Thymus (tissue), 11 donors: ENCODE results near the gene CYB5B. TPM values are rescaled to one million over a fixed set of nuclear protein-coding genes. Genes with fewer than 3 reads are reported as not detected.

Experiments used
- DNase-seq, 9 donors: peaks; one replicate each; pipeline ENCODE4 v3.0.0-alpha.2; 2013; ENCODE audit warnings: low spot score in 9 of 9, low read depth in 6 of 9, missing footprints in 1 of 9
- H3K27ac ChIP-seq, 2 donors: one replicate each; pipeline ENCODE4 v1.5.1; 2013; ENCODE audit warnings: control low read depth in 1 of 2, low read depth in 1 of 2, low read length in 1 of 2, mild to moderate bottlenecking in 1 of 2, moderate library complexity in 1 of 2
- H3K27me3 ChIP-seq, 2 donors: one replicate each; pipeline ENCODE4 v1.5.1; 2013; ENCODE audit warnings: low read length in 1 of 2; ENCODE audit not compliant: control insufficient read depth in 2 of 2, insufficient read depth in 1 of 2
- H3K36me3 ChIP-seq, 2 donors: one replicate each; pipeline ENCODE4 v1.5.1; 2013; ENCODE audit warnings: low read length in 1 of 2, mild to moderate bottlenecking in 1 of 2, moderate library complexity in 1 of 2; ENCODE audit not compliant: control insufficient read depth in 2 of 2, insufficient read depth in 2 of 2
- H3K4me1 ChIP-seq, 2 donors: one replicate each; pipeline ENCODE4 v1.5.1; 2013; ENCODE audit warnings: low read length in 2 of 2; ENCODE audit not compliant: control insufficient read depth in 2 of 2, insufficient read depth in 2 of 2
- H3K4me3 ChIP-seq, 2 donors: one replicate each; pipeline ENCODE4 v1.5.1; 2013; ENCODE audit warnings: low read length in 2 of 2, control low read depth in 1 of 2, mild to moderate bottlenecking in 1 of 2
- H3K9me3 ChIP-seq, 2 donors: one replicate each; pipeline ENCODE4 v1.5.1; 2013; ENCODE audit warnings: low read length in 1 of 2, mild to moderate bottlenecking in 1 of 2; ENCODE audit not compliant: control insufficient read depth in 2 of 2, insufficient read depth in 1 of 2
- WGBS: extraction: QIAGEN DNeasy Blood & Tissue Kit; methylation state at CpG from one replicate; pipeline ENCODE4 v1.1.7; 2013; 5-methylcytosine and 5-hydroxymethylcytosine counted together
- polyA plus RNA-seq: library from polyadenylated mRNA; stranded (reverse); fragments of 200-250 nt; gene quantifications from one replicate; pipeline ENCODE4 v1.2.3, GENCODE V29; 2013
- total RNA-seq: library from RNA; stranded (reverse); fragments of 120-200 nt; gene quantifications from one replicate; pipeline ENCODE4 v1.2.4, GENCODE V29; 2013
- donor health status: healthy.

CYB5B gene
- total and polyA plus RNA-seq, 2 donors, result 64.8 to 76.4 TPM

DNA sequence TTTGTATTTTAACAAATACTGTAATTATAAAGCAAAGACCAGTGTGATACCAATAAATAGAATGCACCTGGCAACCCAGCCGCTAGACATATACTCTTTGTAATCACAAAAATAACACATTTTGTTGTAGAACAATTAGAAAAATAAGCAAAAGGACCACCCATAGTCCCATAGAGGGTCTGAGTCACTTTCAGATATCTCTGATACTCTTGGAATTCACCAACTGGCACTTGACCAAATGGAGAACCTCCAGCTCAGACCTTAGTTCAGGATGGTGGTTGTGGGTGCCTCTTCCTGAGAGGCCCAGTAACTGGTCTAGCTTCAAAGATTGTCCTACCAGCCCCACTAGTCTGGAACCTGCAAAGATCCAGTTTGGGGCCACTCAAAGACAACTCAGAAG lies 37.8 kb upstream of the CYB5B start:
- no peaks in the 10 kb centered on the region for H3K9me3 ChIP-seq
- peaks cover 4 to 14% of the 10 kb centered on the region in 2 donors for H3K4me1 ChIP-seq
- H3K27ac ChIP-seq, result no peak overlapping the region
- no peaks in the 10 kb centered on the region for H3K27me3 ChIP-seq
- H3K36me3 ChIP-seq, result peaks cover 10 to 27% of the 10 kb centered on the region in 2 donors
- no peak for DNase-seq
- no peak overlapping the region for H3K4me3 ChIP-seq
- WGBS, result 96% methylated on average over 1 of the region's 1 CpG

GRCh38 chr16:69393898-69394849 lies 30.2 kb upstream of the CYB5B start:
- H3K4me3 ChIP-seq, result no peak overlapping the region
- 96% methylated on average over 10 of the region's 10 CpGs for WGBS
- peaks cover 0 to 10% of the 10 kb centered on the region in 2 donors for H3K4me1 ChIP-seq

DNA sequence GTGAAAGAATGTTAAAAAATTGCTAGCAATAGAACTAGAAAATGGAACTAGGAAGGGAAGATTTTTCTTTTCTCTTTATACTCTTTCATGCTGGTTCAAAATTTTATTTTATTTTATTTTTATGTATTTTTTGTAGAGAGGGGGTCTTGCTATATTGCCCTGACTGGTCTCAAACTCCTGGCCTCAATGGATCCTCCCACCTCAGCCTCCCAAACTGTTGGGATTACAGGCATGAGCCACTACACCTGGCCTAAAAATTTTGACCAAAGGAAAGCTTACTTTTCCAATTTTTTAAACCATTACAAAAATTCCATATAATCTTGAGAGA lies 28.6 kb upstream of the CYB5B start:
- H3K27me3 ChIP-seq, result no peaks in the 10 kb centered on the region
- H3K27ac ChIP-seq, result no peak overlapping the region
- no peaks in the 10 kb centered on the region for H3K36me3 ChIP-seq
- H3K4me3 ChIP-seq, result no peak overlapping the region
- no peaks in the 10 kb centered on the region for H3K9me3 ChIP-seq
- peaks cover 0 to 10% of the 10 kb centered on the region in 2 donors for H3K4me1 ChIP-seq
- DNase-seq, result no peak

More at GRCh38 chr16:69393898-69394849, 30.2 kb upstream of the CYB5B start:
- Histone ChIP-seq H3K36me3 (no peaks in the 10 kb centered on the region), H3K27me3 (no peaks in the 10 kb centered on the region), H3K27ac (no peak overlapping the region), H3K9me3 (no peaks in the 10 kb centered on the region)
- no peak for DNase-seq

- WGBS, result 56% methylated on average over 13 of the region's 13 CpGs
- DNase-seq, result peak; percentile 30 to 86 (median 71)
Measured at GRCh38 chr16:69396187-69397061, 28.0 kb upstream of the CYB5B start.

GRCh38 chr16:69397821-69398521 lies 26.4 kb upstream of the CYB5B start:
- peaks cover 0 to 10% of the 10 kb centered on the region in 2 donors for H3K4me1 ChIP-seq
- no peak overlapping the region for H3K27ac ChIP-seq
- WGBS, result 82% methylated on average over 6 of the region's 6 CpGs

More at GRCh38 chr16:69396187-69397061, 28.0 kb upstream of the CYB5B start:
- peak overlapping the region; percentile 39 to 76 for H3K27ac ChIP-seq
- H3K27me3 ChIP-seq, result no peaks in the 10 kb centered on the region
- no peaks in the 10 kb centered on the region for H3K36me3 ChIP-seq
- H3K4me1 ChIP-seq, result peaks cover 0 to 10% of the 10 kb centered on the region in 2 donors
- H3K4me3 ChIP-seq, result no peak overlapping the region
- H3K9me3 ChIP-seq, result no peaks in the 10 kb centered on the region

DNA sequence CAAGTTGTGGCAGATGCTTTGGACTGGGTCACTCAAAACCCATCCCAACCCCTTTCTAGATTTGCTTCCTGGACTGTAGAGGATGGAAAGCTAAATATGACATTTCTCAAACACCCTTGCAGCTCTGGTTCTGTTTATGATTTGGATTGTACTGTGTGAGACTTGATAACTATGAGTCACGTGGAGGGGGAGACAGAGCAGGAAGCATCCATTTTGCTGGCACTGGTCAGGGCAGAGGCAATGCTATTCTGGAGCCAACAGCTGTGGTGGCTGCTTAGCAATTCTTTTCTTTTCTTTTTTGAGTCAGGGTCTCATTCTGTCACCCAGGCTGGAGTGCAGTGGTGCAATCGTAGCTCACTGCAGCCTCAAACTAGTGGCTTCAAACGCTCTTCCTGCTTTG lies 25.1 kb upstream of the CYB5B start:
- no peak overlapping the region for H3K27ac ChIP-seq
- H3K27me3 ChIP-seq, result no peaks in the 10 kb centered on the region
- DNase-seq, result no peak
- no peaks in the 10 kb centered on the region for H3K36me3 ChIP-seq
- no peaks in the 10 kb centered on the region for H3K9me3 ChIP-seq
- H3K4me1 ChIP-seq, result peaks cover 0 to 10% of the 10 kb centered on the region in 2 donors
- 89% methylated on average over 3 of the region's 3 CpGs for WGBS
- no peak overlapping the region for H3K4me3 ChIP-seq

More at GRCh38 chr16:69397821-69398521, 26.4 kb upstream of the CYB5B start:
- Histone ChIP-seq H3K4me3 (no peak overlapping the region), H3K36me3 (no peaks in the 10 kb centered on the region), H3K9me3 (no peaks in the 10 kb centered on the region), H3K27me3 (no peaks in the 10 kb centered on the region)
- DNase-seq, result no peak

DNA sequence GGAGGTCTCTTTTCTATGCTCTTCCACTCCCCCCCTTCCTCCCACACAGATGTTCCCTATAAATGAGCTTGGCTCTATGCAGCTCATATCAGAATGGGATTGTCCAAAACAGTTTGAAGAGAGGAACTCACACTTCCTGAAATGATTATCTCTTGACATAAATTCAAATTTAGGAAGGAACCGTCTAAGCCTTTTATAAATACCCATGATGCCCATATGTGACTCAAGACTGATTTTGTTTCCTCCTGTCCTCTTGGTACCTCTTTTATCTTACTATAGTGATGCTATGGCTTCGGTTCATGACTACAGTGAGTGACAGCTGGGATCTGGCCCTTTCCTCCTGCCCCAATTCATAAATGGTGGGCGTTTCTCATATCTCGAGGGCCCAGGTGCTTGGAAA lies 22.0 kb upstream of the CYB5B start:
- WGBS, result 58% methylated on average over 4 of the region's 4 CpGs

DNA sequence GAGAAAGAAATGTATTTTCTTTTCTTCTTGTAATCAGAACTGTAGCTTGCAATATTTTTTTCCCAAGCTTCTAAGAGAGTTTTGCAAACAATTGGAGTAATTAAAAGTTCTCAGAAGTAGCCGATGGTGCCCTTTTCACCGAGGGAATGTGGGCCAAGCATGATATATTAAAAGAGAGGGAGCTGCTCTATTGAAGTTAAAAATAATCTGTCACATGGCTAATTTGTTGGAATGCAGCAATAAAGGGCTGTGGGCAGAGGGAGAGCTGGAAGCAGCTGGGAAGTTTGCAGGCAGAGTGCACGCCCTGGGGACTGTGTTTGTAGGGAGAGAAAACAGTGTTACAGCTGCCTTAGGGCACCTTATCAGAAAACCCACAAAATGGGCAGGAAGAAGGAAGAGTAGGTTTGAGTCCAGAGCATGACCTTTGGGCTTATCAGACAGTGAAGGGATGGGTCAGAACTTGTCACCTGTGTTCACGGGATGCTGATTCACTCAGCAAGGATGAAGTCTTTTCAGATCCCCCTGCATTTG lies 20.1 kb upstream of the CYB5B start:
- DNase-seq, result no peak
- H3K4me1 ChIP-seq, result no peaks in the 10 kb centered on the region
- no peaks in the 10 kb centered on the region for H3K9me3 ChIP-seq
- WGBS, result 80% methylated on average over 4 of the region's 4 CpGs
- no peaks in the 10 kb centered on the region for H3K36me3 ChIP-seq
- H3K27me3 ChIP-seq, result no peaks in the 10 kb centered on the region
- H3K27ac ChIP-seq, result no peak overlapping the region
- no peak overlapping the region for H3K4me3 ChIP-seq

More for the DNA sequence above, 22.0 kb upstream of the CYB5B start:
- Histone ChIP-seq H3K9me3 (no peaks in the 10 kb centered on the region), H3K4me1 (peaks cover 0 to 5% of the 10 kb centered on the region in 2 donors), H3K36me3 (no peaks in the 10 kb centered on the region), H3K4me3 (no peak overlapping the region), H3K27me3 (no peaks in the 10 kb centered on the region), H3K27ac (no peak overlapping the region)
- DNase-seq, result no peak
